ENCODE measurements around the gene SLC24A2. TPM values are rescaled to one million over a fixed set of nuclear protein-coding genes. Genes with fewer than 3 reads are reported as not detected.

Gene SLC24A2
- total and polyA plus RNA-seq, 2 donors (not counting 1 experiment from before 2014, with no cell fraction given), result under 0.01 TPM

- no peak for DNase-seq (ENCODE audit: low read depth in 2 of 2)
- Histone ChIP-seq H3K9ac (ENCODE audit: insufficient read depth, low read length) (no peak overlapping the region), H3K79me2 (ENCODE audit: control insufficient read depth, insufficient read depth, low read length) (no peaks in the 10 kb centered on the region), H3K4me3 (replicated peaks in 1 of 4; ENCODE audit: control extremely low read depth in 1 of 4, insufficient read depth in 1 of 4, low read depth in 3 of 4, low read length in 4 of 4) (no peak overlapping the region), H3K36me3 (ENCODE audit: control insufficient read depth, insufficient read depth, low read length) (no peaks in the 10 kb centered on the region), H3K9me3 (ENCODE audit: control insufficient read depth, insufficient read depth, low read depth, low read length) (no peaks in the 10 kb centered on the region), H3K27ac (ENCODE audit: insufficient read depth, low read length) (no peak overlapping the region), H3K4me1 (ENCODE audit: control insufficient read depth, extremely low read depth, insufficient read depth, low read length) (no peaks in the 10 kb centered on the region), H3K27me3 (ENCODE audit: control insufficient read depth, insufficient read depth, low read length) (no peaks in the 10 kb centered on the region), H4K20me1 (ENCODE audit: control insufficient read depth, extremely low read depth, insufficient read depth, low read length) (no peaks in the 10 kb centered on the region), H3K4me2 (ENCODE audit: extremely low read depth, insufficient read depth, low read length) (no peak overlapping the region), H2AFZ (ENCODE audit: low read length) (no peak overlapping the region)
- TF ChIP-seq CTCF (conservative IDR thresholded peaks at IDR 0.05 in 1 of 2, IDR thresholded peaks at IDR 0.05 in 1 of 2; ENCODE audit: low read depth in 1 of 2, low read length in 2 of 2) (no peak), EZH2 (IDR thresholded peaks at IDR 0.05; ENCODE audit: low read length, missing control alignments) (no peak)
Measured at GRCh38 chr9:19809422-19810269, 20.8 kb upstream of the SLC24A2 start.

GRCh38 chr9:19807182-19807892 is 18.5 kb upstream of the SLC24A2 start:
- TF ChIP-seq CTCF (conservative IDR thresholded peaks at IDR 0.05 in 1 of 2, IDR thresholded peaks at IDR 0.05 in 1 of 2; ENCODE audit: low read depth in 1 of 2, low read length in 2 of 2) (no peak), EZH2 (IDR thresholded peaks at IDR 0.05; ENCODE audit: low read length, missing control alignments) (no peak)
- Histone ChIP-seq H3K4me1 (ENCODE audit: control insufficient read depth, extremely low read depth, insufficient read depth, low read length) (no peaks in the 10 kb centered on the region), H3K79me2 (ENCODE audit: control insufficient read depth, insufficient read depth, low read length) (no peaks in the 10 kb centered on the region)

DNA sequence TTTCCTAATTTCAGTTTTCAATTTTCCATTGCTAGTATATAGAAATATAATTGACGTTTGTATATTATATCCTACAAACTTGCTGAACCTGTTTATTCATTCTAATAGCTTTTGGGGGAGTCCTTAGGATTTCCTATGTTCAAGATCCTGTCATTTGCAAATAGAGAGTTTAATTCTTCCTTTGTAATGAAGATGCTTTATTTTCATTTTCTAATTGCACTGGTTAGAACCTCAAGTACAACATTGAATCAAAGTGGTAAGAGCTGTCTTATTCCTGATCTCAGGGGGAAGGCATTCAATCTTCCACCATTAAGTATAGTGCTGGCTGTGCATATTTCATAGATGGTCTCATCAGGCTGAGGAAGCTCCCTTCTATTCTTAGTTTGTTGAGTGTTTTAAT is 15.6 kb upstream of the SLC24A2 start:
- Histone ChIP-seq H3K9ac (ENCODE audit: insufficient read depth, low read length) (no peak overlapping the region), H4K20me1 (ENCODE audit: control insufficient read depth, extremely low read depth, insufficient read depth, low read length) (no peaks in the 10 kb centered on the region), H2AFZ (ENCODE audit: low read length) (no peak overlapping the region), H3K4me2 (ENCODE audit: extremely low read depth, insufficient read depth, low read length) (no peak overlapping the region), H3K4me3 (replicated peaks in 1 of 4; ENCODE audit: control extremely low read depth in 1 of 4, insufficient read depth in 1 of 4, low read depth in 3 of 4, low read length in 4 of 4) (no peak overlapping the region), H3K27me3 (ENCODE audit: control insufficient read depth, insufficient read depth, low read length) (no peaks in the 10 kb centered on the region), H3K4me1 (ENCODE audit: control insufficient read depth, extremely low read depth, insufficient read depth, low read length) (no peaks in the 10 kb centered on the region), H3K79me2 (ENCODE audit: control insufficient read depth, insufficient read depth, low read length) (no peaks in the 10 kb centered on the region), H3K36me3 (ENCODE audit: control insufficient read depth, insufficient read depth, low read length) (no peaks in the 10 kb centered on the region), H3K9me3 (ENCODE audit: control insufficient read depth, insufficient read depth, low read depth, low read length) (no peaks in the 10 kb centered on the region), H3K27ac (ENCODE audit: insufficient read depth, low read length) (no peak overlapping the region)
- DNase-seq (ENCODE audit: low read depth in 2 of 2), result no peak
- no peak for TF ChIP-seq CTCF (conservative IDR thresholded peaks at IDR 0.05 in 1 of 2, IDR thresholded peaks at IDR 0.05 in 1 of 2; ENCODE audit: low read depth in 1 of 2, low read length in 2 of 2)
- no peak for TF ChIP-seq EZH2 (IDR thresholded peaks at IDR 0.05; ENCODE audit: low read length, missing control alignments)

More at GRCh38 chr9:19807182-19807892, 18.5 kb upstream of the SLC24A2 start:
- Histone ChIP-seq H3K4me2 (ENCODE audit: extremely low read depth, insufficient read depth, low read length) (no peak overlapping the region), H3K27ac (ENCODE audit: insufficient read depth, low read length) (no peak overlapping the region), H3K9ac (ENCODE audit: insufficient read depth, low read length) (no peak overlapping the region), H3K36me3 (ENCODE audit: control insufficient read depth, insufficient read depth, low read length) (no peaks in the 10 kb centered on the region), H2AFZ (ENCODE audit: low read length) (no peak overlapping the region), H3K9me3 (ENCODE audit: control insufficient read depth, insufficient read depth, low read depth, low read length) (no peaks in the 10 kb centered on the region), H3K27me3 (ENCODE audit: control insufficient read depth, insufficient read depth, low read length) (no peaks in the 10 kb centered on the region), H4K20me1 (ENCODE audit: control insufficient read depth, extremely low read depth, insufficient read depth, low read length) (no peaks in the 10 kb centered on the region), H3K4me3 (replicated peaks in 1 of 4; ENCODE audit: control extremely low read depth in 1 of 4, insufficient read depth in 1 of 4, low read depth in 3 of 4, low read length in 4 of 4) (no peak overlapping the region)
- DNase-seq (ENCODE audit: low read depth in 2 of 2), result no peak

Data from fibroblast of lung (primary cell).